ENCODE results near the gene MDH2. TPM values are rescaled to one million over a fixed set of nuclear protein-coding genes. Genes with fewer than 3 reads are reported as not detected.

MDH2 gene, protein sequence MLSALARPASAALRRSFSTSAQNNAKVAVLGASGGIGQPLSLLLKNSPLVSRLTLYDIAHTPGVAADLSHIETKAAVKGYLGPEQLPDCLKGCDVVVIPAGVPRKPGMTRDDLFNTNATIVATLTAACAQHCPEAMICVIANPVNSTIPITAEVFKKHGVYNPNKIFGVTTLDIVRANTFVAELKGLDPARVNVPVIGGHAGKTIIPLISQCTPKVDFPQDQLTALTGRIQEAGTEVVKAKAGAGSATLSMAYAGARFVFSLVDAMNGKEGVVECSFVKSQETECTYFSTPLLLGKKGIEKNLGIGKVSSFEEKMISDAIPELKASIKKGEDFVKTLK
- total RNA-seq: 100 to 1,000 TPM in 2 of 4 donors, 10 to 100 TPM in 2; 70.8 to 119 (median 95.2) TPM

DNA sequence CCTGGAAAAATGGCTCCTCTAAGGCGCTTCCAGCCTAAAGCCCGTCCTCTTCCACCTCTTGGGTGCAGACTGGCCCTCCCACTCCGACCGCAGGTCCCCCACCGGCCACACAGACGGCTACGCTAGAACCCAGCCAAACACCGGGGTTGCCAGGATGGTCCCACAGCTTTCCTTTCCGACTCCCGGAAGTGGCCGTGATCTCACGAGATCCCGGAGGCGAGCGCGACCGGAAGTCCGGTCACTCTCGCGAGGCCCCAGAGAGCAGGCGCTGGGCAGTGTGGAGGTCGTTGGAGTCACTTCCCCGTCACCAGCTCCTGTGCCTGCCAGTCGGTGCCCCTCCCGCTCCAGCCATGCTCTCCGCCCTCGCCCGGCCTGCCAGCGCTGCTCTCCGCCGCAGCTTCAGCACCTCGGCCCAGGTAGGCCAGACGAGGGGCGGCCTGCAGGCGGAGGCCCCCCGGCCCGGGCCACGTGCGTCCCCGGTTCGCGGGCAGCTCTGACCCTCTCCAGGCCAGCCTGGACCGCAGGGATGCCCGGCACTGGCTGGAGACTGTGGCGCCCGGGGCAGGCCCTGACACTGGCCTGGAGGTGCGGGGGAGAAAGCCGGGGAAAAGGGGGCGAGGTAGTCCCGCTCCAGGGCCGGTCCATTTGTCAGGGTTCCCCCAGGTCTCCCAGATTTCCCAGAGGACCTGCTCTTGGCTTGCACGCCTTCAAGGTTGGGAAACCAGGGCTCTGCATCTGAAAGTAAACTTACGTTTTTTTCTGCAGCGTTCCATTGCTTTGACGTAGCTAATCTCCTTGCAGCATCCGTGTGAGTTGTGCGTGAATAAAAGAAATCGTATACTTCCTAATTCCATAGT is at the start of gene MDH2, which contains the start of gene STYXL1:
Gene MDH2 (plus strand): TSS at position 296 of the 857 bp plus-strand sequence. CDS start 55 bp downstream, at position 351.
Gene STYXL1 (minus strand): TSS at position 190 of the 857 bp plus-strand sequence. CDS start 17,477 bp downstream, outside the sequence.
- no peaks in the 10 kb centered on the region for H3K36me3 ChIP-seq
- H3K27ac ChIP-seq: peak within 1 kb of the TSS; percentile 80 to 90 (median 86)
- TF ChIP-seq, protein P1, sequence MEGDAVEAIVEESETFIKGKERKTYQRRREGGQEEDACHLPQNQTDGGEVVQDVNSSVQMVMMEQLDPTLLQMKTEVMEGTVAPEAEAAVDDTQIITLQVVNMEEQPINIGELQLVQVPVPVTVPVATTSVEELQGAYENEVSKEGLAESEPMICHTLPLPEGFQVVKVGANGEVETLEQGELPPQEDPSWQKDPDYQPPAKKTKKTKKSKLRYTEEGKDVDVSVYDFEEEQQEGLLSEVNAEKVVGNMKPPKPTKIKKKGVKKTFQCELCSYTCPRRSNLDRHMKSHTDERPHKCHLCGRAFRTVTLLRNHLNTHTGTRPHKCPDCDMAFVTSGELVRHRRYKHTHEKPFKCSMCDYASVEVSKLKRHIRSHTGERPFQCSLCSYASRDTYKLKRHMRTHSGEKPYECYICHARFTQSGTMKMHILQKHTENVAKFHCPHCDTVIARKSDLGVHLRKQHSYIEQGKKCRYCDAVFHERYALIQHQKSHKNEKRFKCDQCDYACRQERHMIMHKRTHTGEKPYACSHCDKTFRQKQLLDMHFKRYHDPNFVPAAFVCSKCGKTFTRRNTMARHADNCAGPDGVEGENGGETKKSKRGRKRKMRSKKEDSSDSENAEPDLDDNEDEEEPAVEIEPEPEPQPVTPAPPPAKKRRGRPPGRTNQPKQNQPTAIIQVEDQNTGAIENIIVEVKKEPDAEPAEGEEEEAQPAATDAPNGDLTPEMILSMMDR (IDR thresholded peaks at IDR 0.05): no peak
- peak in 1 of 2 donors; percentile 90 for TF ChIP-seq POLR2A (IDR thresholded peaks at IDR 0.05)
- WGBS, 2 donors: 0% methylated on average over 25 to 36 of the region's 58 CpGs
- H3K4me1 ChIP-seq: peaks cover 6 to 19% of the 10 kb centered on the region in 2 donors
- DNase-seq: peak; percentile 96 to 97
- no peaks in the 10 kb centered on the region for H3K9me3 ChIP-seq
- peak within 1 kb of the TSS; percentile 51 to 97 (median 81) for H3K4me3 ChIP-seq (replicated peaks in 1 of 3)
- no peaks in the 10 kb centered on the region for H3K27me3 ChIP-seq
- intact Hi-C loops (cut with DNase I): no loop called here

DNA sequence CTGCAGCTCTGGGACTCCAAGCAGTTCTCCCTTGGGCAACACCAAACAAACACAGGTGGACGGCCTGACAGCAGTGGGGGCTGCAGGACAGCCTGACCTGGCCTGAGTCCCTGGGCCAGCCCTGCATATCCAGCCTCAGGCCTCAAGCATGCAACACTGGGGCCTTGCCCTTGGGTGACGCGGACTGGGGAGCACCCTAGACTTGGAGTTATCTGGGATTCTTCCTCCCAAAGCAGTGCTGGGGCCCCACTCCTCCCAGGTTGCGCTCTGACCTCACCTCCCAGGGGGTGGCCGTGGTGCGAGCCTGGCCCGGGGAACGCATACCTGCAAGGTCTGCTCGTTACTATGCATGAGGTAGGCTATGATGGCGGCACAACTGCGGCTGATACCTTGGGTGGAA is 47.3 kb upstream of the MDH2 start:
- Histone ChIP-seq H3K4me1 (no peaks in the 10 kb centered on the region), H3K9me3 (no peaks in the 10 kb centered on the region), H3K36me3 (peaks cover 7 to 15% of the 10 kb centered on the region in 2 donors), H3K4me3 (replicated peaks in 1 of 3) (no peak overlapping the region), H3K27ac (no peak overlapping the region), H3K27me3 (no peaks in the 10 kb centered on the region)
- 90 to 95% methylated on average over 10 to 11 of the region's 11 CpGs for WGBS, 2 donors
- intact Hi-C loops (cut with DNase I): no loop called here
- no peak for DNase-seq
- TF ChIP-seq, protein P1 (IDR thresholded peaks at IDR 0.05): no peak
- TF ChIP-seq POLR2A (IDR thresholded peaks at IDR 0.05): no peak

DNA sequence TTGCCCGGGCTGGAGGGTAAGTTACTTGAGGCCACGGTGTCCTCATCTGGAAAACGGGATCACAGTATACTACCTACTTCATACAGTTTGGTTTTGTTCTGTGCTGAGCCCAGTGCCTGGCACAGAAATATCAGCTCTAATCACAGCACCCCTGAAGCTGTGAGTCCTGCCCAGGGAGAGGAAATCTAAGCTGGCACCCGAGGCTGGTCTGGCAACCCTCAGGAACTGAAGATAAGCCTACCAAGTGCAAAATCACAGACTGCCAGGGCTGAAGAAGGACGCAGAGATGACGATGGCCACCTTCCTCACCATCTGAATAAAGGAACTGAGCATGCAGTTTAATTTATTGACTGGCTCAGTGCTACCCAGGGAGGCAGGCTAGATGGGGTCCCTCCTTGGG is 45.8 kb upstream of the MDH2 start:
- Histone ChIP-seq H3K27ac (no peak overlapping the region), H3K36me3 (peaks cover 7 to 15% of the 10 kb centered on the region in 2 donors), H3K4me1 (no peaks in the 10 kb centered on the region), H3K9me3 (no peaks in the 10 kb centered on the region), H3K4me3 (replicated peaks in 1 of 3) (no peak overlapping the region), H3K27me3 (no peaks in the 10 kb centered on the region)
- intact Hi-C loops (cut with DNase I): no loop called here
- WGBS, 2 donors: 94% methylated on average over 5 to 6 of the region's 6 CpGs
- TF ChIP-seq POLR2A (IDR thresholded peaks at IDR 0.05): no peak
- TF ChIP-seq, protein P1 (IDR thresholded peaks at IDR 0.05): no peak
- no peak for DNase-seq

DNA sequence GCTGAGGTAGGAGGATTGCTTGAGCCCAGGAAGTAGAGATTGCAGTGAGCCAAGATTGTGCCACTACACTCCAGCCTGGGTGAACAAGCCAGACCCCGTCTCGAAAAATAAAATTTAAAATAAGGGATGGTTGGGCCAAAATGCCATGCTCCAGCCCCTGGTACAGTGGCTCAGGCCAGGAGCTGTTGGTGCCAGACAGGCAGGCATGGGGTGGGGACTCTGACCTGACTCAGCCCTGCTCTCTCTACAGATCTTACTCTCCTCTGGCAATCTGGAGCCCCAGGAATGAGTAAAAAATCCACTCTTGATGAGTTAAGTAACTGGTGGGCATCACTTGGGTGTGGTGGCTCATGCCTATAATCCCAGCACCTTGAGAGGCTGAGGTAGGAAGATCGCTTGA is 45.1 kb upstream of the MDH2 start:
- intact Hi-C loops (cut with DNase I): no loop called here
- no peak for DNase-seq

More for the DNA sequence above, 45.1 kb upstream of the MDH2 start:
- 94 to 96% methylated on average over 3 of the region's 3 CpGs for WGBS, 2 donors
- peaks cover 7 to 15% of the 10 kb centered on the region in 2 donors for H3K36me3 ChIP-seq
- H3K27me3 ChIP-seq: no peaks in the 10 kb centered on the region
- H3K4me1 ChIP-seq: no peaks in the 10 kb centered on the region
- TF ChIP-seq, protein P1 (IDR thresholded peaks at IDR 0.05): no peak
- no peak for TF ChIP-seq POLR2A (IDR thresholded peaks at IDR 0.05)
- H3K27ac ChIP-seq: no peak overlapping the region
- no peaks in the 10 kb centered on the region for H3K9me3 ChIP-seq
- H3K4me3 ChIP-seq (replicated peaks in 1 of 3): no peak overlapping the region
